IPS-15b (cell line): ENCODE measurements around the gene MIPEP.

Source experiments
- H3K27me3 ChIP-seq: one replicate; pipeline ENCODE4 v1.6.1; 2013; ENCODE audit warnings: low read length; ENCODE audit not compliant: control insufficient read depth, insufficient read depth
- H3K36me3 ChIP-seq: one replicate; pipeline ENCODE4 v1.6.1; 2013; ENCODE audit warnings: low read length; ENCODE audit not compliant: control insufficient read depth, insufficient read depth
- H3K4me1 ChIP-seq: one replicate; pipeline ENCODE4 v1.6.1; 2013; ENCODE audit warnings: mild to moderate bottlenecking, low read length; ENCODE audit not compliant: control insufficient read depth, insufficient read depth
- H3K4me3 ChIP-seq: one replicate; pipeline ENCODE4 v1.5.1; 2013; ENCODE audit warnings: low read depth, low read length
- H3K9ac ChIP-seq: one replicate; pipeline ENCODE4 v1.6.1; 2013; ENCODE audit warnings: low read depth, mild to moderate bottlenecking, low read length
- H3K9me3 ChIP-seq: one replicate; pipeline ENCODE4 v1.6.1; 2013; ENCODE audit warnings: mild to moderate bottlenecking, low read length; ENCODE audit not compliant: control insufficient read depth, insufficient read depth

MIPEP gene

GRCh38 chr13:23848019-23848418, 41.2 kb downstream of the MIPEP start:
- no peak overlapping the region for H3K9ac ChIP-seq
- H3K36me3 ChIP-seq = no peaks in the 10 kb centered on the region
- no peaks in the 10 kb centered on the region for H3K27me3 ChIP-seq
- H3K4me1 ChIP-seq = no peaks in the 10 kb centered on the region
- no peaks in the 10 kb centered on the region for H3K9me3 ChIP-seq
- H3K4me3 ChIP-seq = no peak overlapping the region

DNA sequence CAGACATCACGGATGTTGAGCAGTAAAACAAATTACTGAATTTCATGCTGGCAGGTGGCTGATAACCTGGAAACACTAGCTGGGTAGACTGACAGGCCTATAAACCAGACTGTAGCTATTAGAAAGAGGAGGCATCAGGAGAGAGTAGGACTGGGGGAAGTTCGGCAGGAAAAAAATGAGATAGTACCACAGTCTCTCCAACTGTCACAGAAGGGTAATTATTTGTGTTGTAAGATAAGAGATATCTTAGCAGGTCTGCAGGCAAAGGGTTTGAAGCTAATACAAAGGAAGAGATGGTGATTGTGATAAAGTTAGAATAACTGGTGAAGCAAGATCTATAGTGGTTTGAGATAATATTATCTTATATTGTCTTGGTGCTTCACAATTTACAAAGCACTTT, 41.7 kb downstream of the MIPEP start:
- Histone ChIP-seq H3K9me3 (no peaks in the 10 kb centered on the region), H3K9ac (no peak overlapping the region), H3K4me3 (no peak overlapping the region), H3K4me1 (no peaks in the 10 kb centered on the region), H3K36me3 (no peaks in the 10 kb centered on the region), H3K27me3 (no peaks in the 10 kb centered on the region)

GRCh38 chr13:23845105-23845725, 44.0 kb downstream of the MIPEP start:
- no peak overlapping the region for H3K4me3 ChIP-seq
- no peaks in the 10 kb centered on the region for H3K36me3 ChIP-seq
- H3K9me3 ChIP-seq = no peaks in the 10 kb centered on the region
- no peak overlapping the region for H3K9ac ChIP-seq
- H3K27me3 ChIP-seq = no peaks in the 10 kb centered on the region
- no peaks in the 10 kb centered on the region for H3K4me1 ChIP-seq

GRCh38 chr13:23844132-23844531, 45.1 kb downstream of the MIPEP start:
- Histone ChIP-seq H3K36me3 (no peaks in the 10 kb centered on the region), H3K9me3 (no peaks in the 10 kb centered on the region), H3K4me1 (no peaks in the 10 kb centered on the region), H3K9ac (no peak overlapping the region), H3K4me3 (no peak overlapping the region), H3K27me3 (no peaks in the 10 kb centered on the region)

GRCh38 chr13:23843436-23843835, 45.8 kb downstream of the MIPEP start:
- Histone ChIP-seq H3K9ac (no peak overlapping the region), H3K36me3 (no peaks in the 10 kb centered on the region), H3K9me3 (no peaks in the 10 kb centered on the region), H3K27me3 (no peaks in the 10 kb centered on the region), H3K4me3 (no peak overlapping the region), H3K4me1 (no peaks in the 10 kb centered on the region)

DNA sequence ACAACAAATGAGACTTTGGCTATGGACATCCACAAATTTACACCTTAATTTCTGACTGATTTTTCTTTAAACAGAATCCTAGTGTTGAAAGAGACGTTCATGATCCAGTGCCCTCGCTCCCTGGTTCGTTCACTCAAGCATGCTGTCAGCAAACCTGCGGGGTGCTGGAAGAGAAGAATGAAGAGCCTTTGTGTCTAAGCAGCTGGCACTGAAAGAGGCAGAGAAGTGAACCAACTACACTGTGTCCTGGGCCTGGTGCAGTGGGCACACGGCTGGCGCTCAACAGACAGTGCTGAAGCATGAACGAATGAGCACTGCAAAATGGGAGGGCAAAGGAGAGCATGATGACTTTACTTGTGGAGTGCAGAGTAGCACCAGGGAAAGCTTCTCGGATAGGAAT, 46.8 kb downstream of the MIPEP start:
- Histone ChIP-seq H3K9me3 (no peaks in the 10 kb centered on the region), H3K27me3 (no peaks in the 10 kb centered on the region), H3K9ac (no peak overlapping the region), H3K36me3 (no peaks in the 10 kb centered on the region), H3K4me1 (no peaks in the 10 kb centered on the region), H3K4me3 (no peak overlapping the region)

- Histone ChIP-seq H3K9me3 (no peaks in the 10 kb centered on the region), H3K9ac (no peak overlapping the region), H3K27me3 (no peaks in the 10 kb centered on the region), H3K4me1 (no peaks in the 10 kb centered on the region), H3K4me3 (no peak overlapping the region), H3K36me3 (no peaks in the 10 kb centered on the region)
Observed at GRCh38 chr13:23833733-23834611, 55.2 kb downstream of the MIPEP start.

DNA sequence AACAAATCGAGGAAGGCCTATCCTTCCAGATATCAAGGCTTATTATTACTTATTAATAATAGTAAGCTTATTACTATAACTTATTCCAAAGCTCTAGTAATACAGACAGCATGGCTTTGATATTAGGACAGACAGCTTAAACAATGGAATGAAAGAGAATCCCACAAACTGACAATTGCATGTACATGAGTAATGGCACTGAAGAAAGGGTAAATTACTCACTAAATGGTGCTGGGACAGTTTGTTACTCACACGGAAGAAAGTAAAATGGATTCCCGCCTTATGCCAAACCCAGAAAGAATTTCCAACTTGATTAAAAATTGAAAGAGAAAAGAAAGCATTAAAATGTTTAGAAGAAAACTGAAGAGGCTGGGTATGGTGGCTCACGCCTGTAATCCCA, 60.3 kb downstream of the MIPEP start:
- Histone ChIP-seq H3K9me3 (no peaks in the 10 kb centered on the region), H3K36me3 (no peaks in the 10 kb centered on the region), H3K9ac (no peak overlapping the region), H3K4me1 (no peaks in the 10 kb centered on the region), H3K27me3 (no peaks in the 10 kb centered on the region), H3K4me3 (no peak overlapping the region)

DNA sequence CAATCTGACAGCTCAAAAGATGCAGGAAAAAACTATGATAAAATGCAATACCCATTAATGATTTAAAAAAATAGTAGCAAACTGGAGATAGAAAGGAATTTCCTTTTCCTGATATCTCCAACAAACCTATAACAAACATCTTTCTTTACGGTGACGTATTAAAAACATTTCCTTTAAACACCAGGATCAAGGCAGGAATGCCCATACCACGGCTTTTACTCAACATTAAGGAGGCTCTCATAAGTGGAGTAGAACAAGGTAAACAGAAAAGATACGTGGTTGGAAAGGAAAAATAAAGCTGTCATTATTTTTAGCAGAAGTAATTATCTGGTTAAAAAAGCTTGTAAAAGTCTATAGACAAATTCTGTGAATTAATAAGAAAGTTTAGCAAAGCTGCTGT, 61.1 kb downstream of the MIPEP start:
- H3K27me3 ChIP-seq = no peaks in the 10 kb centered on the region

GRCh38 chr13:23825179-23825578, 64.0 kb downstream of the MIPEP start:
- Histone ChIP-seq H3K36me3 (no peaks in the 10 kb centered on the region), H3K4me1 (no peaks in the 10 kb centered on the region), H3K9ac (no peak overlapping the region), H3K27me3 (no peaks in the 10 kb centered on the region), H3K9me3 (no peaks in the 10 kb centered on the region), H3K4me3 (no peak overlapping the region)

More for the DNA sequence above, 61.1 kb downstream of the MIPEP start:
- Histone ChIP-seq H3K9me3 (no peaks in the 10 kb centered on the region), H3K4me1 (no peaks in the 10 kb centered on the region), H3K9ac (no peak overlapping the region), H3K36me3 (no peaks in the 10 kb centered on the region), H3K4me3 (no peak overlapping the region)

DNA sequence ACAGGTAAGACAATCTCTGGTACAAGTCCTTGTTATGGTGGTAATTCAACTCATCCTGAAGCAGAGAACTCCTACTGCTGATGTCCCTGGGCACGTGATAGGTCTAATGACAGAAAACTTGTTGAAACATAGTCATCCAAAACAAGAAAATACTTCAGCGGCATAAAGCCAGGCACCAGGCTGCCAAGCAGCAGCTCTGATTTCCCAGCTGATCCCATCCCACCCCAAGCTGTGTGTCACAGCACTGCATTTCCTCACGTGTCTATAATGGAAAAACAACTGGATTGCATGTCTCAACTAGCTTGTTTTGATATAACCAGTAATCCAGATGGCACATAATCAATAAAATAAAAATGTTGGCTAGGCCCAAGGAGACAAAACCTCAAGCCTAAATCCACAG, 64.8 kb downstream of the MIPEP start:
- Histone ChIP-seq H3K4me3 (no peak overlapping the region), H3K9me3 (no peaks in the 10 kb centered on the region), H3K36me3 (no peaks in the 10 kb centered on the region), H3K4me1 (no peaks in the 10 kb centered on the region), H3K9ac (no peak overlapping the region), H3K27me3 (no peaks in the 10 kb centered on the region)

GRCh38 chr13:23822252-23822824, 66.9 kb downstream of the MIPEP start:
- H3K27me3 ChIP-seq = no peaks in the 10 kb centered on the region
- no peaks in the 10 kb centered on the region for H3K36me3 ChIP-seq
- no peak overlapping the region for H3K9ac ChIP-seq
- no peak overlapping the region for H3K4me3 ChIP-seq
- no peaks in the 10 kb centered on the region for H3K9me3 ChIP-seq
- no peaks in the 10 kb centered on the region for H3K4me1 ChIP-seq
